HCT116 (cell line): ENCODE measurements around the gene CPOX. TPM values are rescaled to one million over a fixed set of nuclear protein-coding genes. Genes with fewer than 3 reads are reported as not detected.

Experiments
- ATAC-seq: fragments of 200-7000 bp; cut with Tn5 transposase; 2 replicates; pipeline ENCODE4 v1.9.1; 2020; ENCODE audit warnings: mild to moderate bottlenecking, moderate library complexity
- BruUV-seq: library from RNA; stranded (reverse); fragments of 400-500 nt; replicated peaks from 2 replicates; lab custom pipeline; 2021; lab: Mats Ljungman, UMichigan
- CTCF ChIA-PET: fragments of 300-600 bp; sonication (Branson Sonifier 250); formaldehyde crosslinking; loops from one replicate; lab custom pipeline; 2021; ENCODE audit warnings: antibody characterized with exemption; lab: Charles Lee
- POLR2A ChIA-PET: fragments of 300-600, 350-600 bp; sonication (Branson Sonifier 250); formaldehyde crosslinking; loops from one replicate; lab custom pipeline; 2021; ENCODE audit warnings: antibody characterized with exemption; lab: Charles Lee
- RAD21 ChIA-PET, 2 experiments: fragments of 300-600 bp; sonication (Branson Sonifier 250); formaldehyde crosslinking; loops; one replicate each; lab custom pipeline; 2023; ENCODE audit warnings: low total read pairs in 2 of 2; ENCODE audit not compliant: uncharacterized antibody in 2 of 2, unreplicated experiment in 2 of 2, low non-redundant PET in 1 of 2; lab: Charles Lee
- DNase-seq: peaks from one replicate; pipeline ENCODE4 v3.0.0-alpha.2; 2010; ENCODE audit warnings: low read depth, low spot score
- H2AFZ ChIP-seq: fragments of 200-600 bp; shearing (Covaris generic), sonication (generic); 2 replicates; pipeline ENCODE4 v1.6.1; 2017; ENCODE audit warnings: low read depth, mixed run types, mixed read lengths, antibody characterized with exemption, low read length; ENCODE audit not compliant: poor library complexity, severe bottlenecking
- H3K27ac ChIP-seq: 2 replicates; pipeline ENCODE4 v1.5.1; 2012; ENCODE audit warnings: low read depth, low read length
- H3K27me3 ChIP-seq: fragments of 200-600 bp; sonication (generic); 2 replicates; pipeline ENCODE4 v1.6.1; 2016; ENCODE audit warnings: mixed run types, low read length, mixed read lengths; ENCODE audit not compliant: insufficient read depth
- H3K36me3 ChIP-seq, 2 experiments: fragments of 200-500 bp in 1 of 2; fragments of 200-600 bp in 1 of 2; sonication (Bioruptor generic) in 1 of 2; sonication (generic) in 1 of 2; 2 replicates each; pipeline versions ENCODE4 v1.5.1 to v1.6.1; 2014 to 2016; ENCODE audit warnings: low read length in 2 of 2, inconsistent platforms in 1 of 2, mixed read lengths in 1 of 2, mixed run types in 1 of 2; ENCODE audit not compliant: insufficient read depth in 2 of 2, control insufficient read depth in 1 of 2
- H3K4me1 ChIP-seq, 2 experiments: fragments of 200-600 bp in 1 of 2; sonication (generic) in 1 of 2; 2 replicates each; pipeline versions ENCODE4 v1.5.1 to v1.6.1; 2012 to 2017; ENCODE audit warnings: low read length in 2 of 2, inconsistent platforms in 1 of 2, mild to moderate bottlenecking in 1 of 2, mixed read lengths in 1 of 2, mixed run types in 1 of 2, moderate library complexity in 1 of 2; ENCODE audit not compliant: insufficient read depth in 2 of 2, control insufficient read depth in 1 of 2
- H3K4me2 ChIP-seq: fragments of 200-600 bp; sonication (generic); 2 replicates; pipeline ENCODE4 v1.6.1; 2017; ENCODE audit warnings: mixed run types, low read length, mixed read lengths
- H3K4me3 ChIP-seq, 2 experiments: fragments of 200-600 bp in 1 of 2; sonication (generic) in 1 of 2; replicated peaks in 1 of 2; 2 replicates each; pipeline ENCODE4 v1.5.1; 2011 to 2016; ENCODE audit warnings: low read length in 2 of 2, control low read depth in 1 of 2, low read depth in 1 of 2, mild to moderate bottlenecking in 1 of 2, mixed read lengths in 1 of 2, mixed run types in 1 of 2
- H3K79me2 ChIP-seq: fragments of 200-600 bp; sonication (generic); 2 replicates; pipeline ENCODE4 v1.6.1; 2017; ENCODE audit warnings: mild to moderate bottlenecking, mixed run types, low read length, moderate library complexity, mixed read lengths; ENCODE audit not compliant: insufficient read depth
- H3K9ac ChIP-seq: fragments of 200-600 bp; sonication (generic); 2 replicates; pipeline ENCODE4 v1.6.1; 2016; ENCODE audit warnings: low read length, mixed read lengths
- H3K9me2 ChIP-seq: fragments of 200-600 bp; sonication (generic), shearing (Covaris generic); 2 replicates; pipeline ENCODE4 v1.6.1; 2017; ENCODE audit warnings: mixed run types, mild to moderate bottlenecking, moderate library complexity; ENCODE audit not compliant: insufficient read depth
- H3K9me3 ChIP-seq, 2 experiments: fragments of 200-500 bp in 1 of 2; fragments of 200-600 bp in 1 of 2; sonication (Bioruptor generic) in 1 of 2; sonication (generic) in 1 of 2; 2 replicates each; pipeline ENCODE4 v1.6.1; 2014 to 2017; ENCODE audit warnings: low read length in 2 of 2, mixed read lengths in 2 of 2, inconsistent platforms in 1 of 2, low read depth in 1 of 2, mild to moderate bottlenecking in 1 of 2, mixed run types in 1 of 2, moderate library complexity in 1 of 2; ENCODE audit not compliant: control insufficient read depth in 1 of 2, insufficient read depth in 1 of 2
- H4K20me1 ChIP-seq: fragments of 200-600 bp; sonication (generic), shearing (Covaris generic); 2 replicates; pipeline ENCODE4 v1.6.1; 2017; ENCODE audit warnings: mixed run types, mild to moderate bottlenecking, moderate library complexity; ENCODE audit not compliant: insufficient read depth
- ATF3 ChIP-seq: IDR thresholded peaks from 2 replicates; pipeline ENCODE4 v1.6.1; 2012
- CBX3 ChIP-seq: IDR thresholded peaks from 2 replicates; pipeline ENCODE4 v1.6.1; 2012; ENCODE audit warnings: low read depth
- CEBPB ChIP-seq: IDR thresholded peaks from 2 replicates; pipeline ENCODE4 v1.6.1; 2012; ENCODE audit warnings: low read depth
- CTCF ChIP-seq, 3 experiments: fragments of 200-600 bp in 1 of 3; sonication (generic) in 1 of 3; IDR thresholded peaks in 2 of 3; conservative IDR thresholded peaks in 1 of 3; 2 replicates each; pipeline ENCODE4 v1.5.1; 2012 to 2017; ENCODE audit warnings: low read depth in 2 of 3, low read length in 2 of 3, antibody characterized with exemption in 1 of 3, borderline replicate concordance in 1 of 3, control low read depth in 1 of 3, mild to moderate bottlenecking in 1 of 3, mixed read lengths in 1 of 3, mixed run types in 1 of 3, moderate library complexity in 1 of 3; ENCODE audit not compliant: insufficient read depth in 1 of 3
- EGR1 ChIP-seq: IDR thresholded peaks from 2 replicates; pipeline ENCODE4 v1.6.1; 2012; ENCODE audit warnings: low read depth
- ELF1 ChIP-seq: IDR thresholded peaks from 2 replicates; pipeline ENCODE4 v1.6.1; 2012; ENCODE audit warnings: low read depth, borderline replicate concordance
- FOSL1 ChIP-seq: IDR thresholded peaks from 2 replicates; pipeline ENCODE4 v1.6.1; 2012; ENCODE audit warnings: low read depth
- JUND ChIP-seq: IDR thresholded peaks from 2 replicates; pipeline ENCODE4 v1.6.1; 2012
- MAX ChIP-seq: IDR thresholded peaks from 2 replicates; pipeline ENCODE4 v1.6.1; 2012
- POLR2A ChIP-seq: IDR thresholded peaks from 2 replicates; pipeline ENCODE4 v1.7.0; 2011; ENCODE audit warnings: borderline replicate concordance; ENCODE audit not compliant: insufficient read depth, insufficient read length; ENCODE audit errors: extremely low read depth
- SIN3A ChIP-seq: IDR thresholded peaks from 2 replicates; pipeline ENCODE4 v1.6.1; 2012; ENCODE audit warnings: low read depth
- SP1 ChIP-seq: IDR thresholded peaks from 2 replicates; pipeline ENCODE4 v1.6.1; 2012; ENCODE audit warnings: low read depth
- TCF7L2 ChIP-seq: IDR thresholded peaks from 2 replicates; pipeline ENCODE4 v1.7.0; 2011; ENCODE audit warnings: borderline replicate concordance, inconsistent platforms; ENCODE audit not compliant: insufficient read depth, insufficient read length; ENCODE audit errors: extremely low read depth
- YY1 ChIP-seq: IDR thresholded peaks from 2 replicates; pipeline ENCODE4 v1.6.1; 2011; ENCODE audit warnings: low read length, low read depth, moderate library complexity, mild to moderate bottlenecking; ENCODE audit not compliant: insufficient replicate concordance; ENCODE audit errors: extremely low read depth
- ZBTB33 ChIP-seq: IDR thresholded peaks from 2 replicates; pipeline ENCODE4 v1.6.1; 2011; ENCODE audit warnings: mild to moderate bottlenecking, low read length, moderate library complexity; ENCODE audit not compliant: insufficient replicate concordance; ENCODE audit errors: extremely low read depth
- ZFX ChIP-seq: fragments of 450-650 bp; IDR thresholded peaks from 2 replicates; pipeline ENCODE4 v1.6.1; 2017
- ZNF274 ChIP-seq: fragments of 200-500 bp; sonication (Bioruptor generic); IDR thresholded peaks from 2 replicates; pipeline ENCODE4 v1.6.1; 2014; ENCODE audit warnings: mild to moderate bottlenecking, low read depth, low read length, inconsistent platforms
- intact Hi-C: fragments of 100-400 bp; cut with micrococcal nuclease; formaldehyde crosslinking; loops from 2 replicates; pipeline ENCODE4 v1.10.0; 2022
- total RNA-seq: library from RNA; stranded (reverse); gene quantifications from one replicate; pipeline ENCODE4 v1.2.1, GENCODE V29; 2021; ENCODE audit not compliant: unreplicated experiment

CPOX gene
- total RNA-seq, 1 experiment from 2014 or later: 353 TPM

GRCh38 chr3:98534168-98534567, 59.2 kb downstream of the CPOX start:
- no peak overlapping the region for H3K4me3 ChIP-seq
- H3K9me3 ChIP-seq: no peaks in the 10 kb centered on the region
- no TSS peak for BruUV-seq
- no peaks in the 10 kb centered on the region for H3K27me3 ChIP-seq
- intact Hi-C loops: no loop called here
- peak overlapping the region; percentile 9; the same call in 1 of the 2 replicates for H3K4me2 ChIP-seq
- H4K20me1 ChIP-seq: no peaks in the 10 kb centered on the region
- CTCF ChIA-PET: no interaction called here
- DNase-seq (no peak), ATAC-seq (no peak)
- POLR2A ChIA-PET: interaction anchor here (1.9 kb wide), 1 partner anchor 59 kb away, joined by 4 read pairs; the partner anchor contains the start of gene CPOX
- no peaks in the 10 kb centered on the region for H3K9me2 ChIP-seq
- no peaks in the 10 kb centered on the region for H3K36me3 ChIP-seq
- no peak overlapping the region for H2AFZ ChIP-seq
- RAD21 ChIA-PET: no interaction called here
- H3K4me1 ChIP-seq: peaks cover 67 to 91% of the 10 kb centered on the region in 2 experiments
- H3K9ac ChIP-seq: peak overlapping the region; percentile 23
- H3K27ac ChIP-seq: peak overlapping the region; percentile 42; the same call in 1 of the 2 replicates
- peaks cover 63% of the 10 kb centered on the region for H3K79me2 ChIP-seq
- TF ChIP-seq ZBTB33: no peak
- no peak for TF ChIP-seq SIN3A
- no peak for TF ChIP-seq TCF7L2
- TF ChIP-seq FOSL1: no peak
- TF ChIP-seq ATF3: no peak
- no peak for TF ChIP-seq MAX
- no peak for TF ChIP-seq EGR1
- no peak for TF ChIP-seq ZFX
- TF ChIP-seq ZNF274: no peak
- TF ChIP-seq CTCF (IDR thresholded peaks at IDR 0.05 in 2 of 3, conservative IDR thresholded peaks at IDR 0.05 in 1 of 3; ENCODE audit: borderline replicate concordance in 1 of 3, insufficient read depth in 1 of 3, low read depth in 2 of 3, low read length in 2 of 3): no peak
- no peak for TF ChIP-seq JUND
- no peak for TF ChIP-seq CBX3
- no peak for TF ChIP-seq CEBPB
- no peak for TF ChIP-seq ELF1
- no peak for TF ChIP-seq SP1
- no peak for TF ChIP-seq YY1
- no peak for TF ChIP-seq POLR2A
